RKO (cell line): ENCODE measurements around the gene ST3GAL2.
"Not testable (repeated sequence)": the region's sequence is repeated elsewhere in the genome, so short reads cannot be mapped to it uniquely, and the experiment has no call there.

ENCODE experiments used
- DNase-seq: peaks from one replicate; pipeline ENCODE4 v3.0.0-alpha.2; 2016; ENCODE audit warnings: low spot score

The ST3GAL2 gene

DNA sequence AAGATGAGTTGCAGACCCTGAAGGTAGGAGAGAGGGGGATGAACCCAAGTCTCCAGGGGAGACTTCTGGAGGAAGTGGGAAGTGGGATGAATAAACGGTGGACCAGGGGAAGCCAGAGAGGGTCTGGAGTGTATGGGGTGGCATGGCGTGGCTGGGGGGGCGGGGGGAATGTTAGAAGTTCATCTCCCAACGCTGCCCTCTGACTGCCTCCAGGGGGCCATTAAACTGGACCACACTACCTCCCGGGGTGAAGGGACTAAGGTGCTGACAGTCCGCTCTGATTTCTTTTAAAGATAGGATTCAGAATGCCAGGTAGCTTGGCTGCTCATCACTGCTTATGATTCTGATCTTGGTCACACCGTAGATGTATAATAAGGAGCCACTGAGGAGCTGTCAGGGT, 21.2 kb downstream of the ST3GAL2 start:
- DNase-seq: no peak

DNA sequence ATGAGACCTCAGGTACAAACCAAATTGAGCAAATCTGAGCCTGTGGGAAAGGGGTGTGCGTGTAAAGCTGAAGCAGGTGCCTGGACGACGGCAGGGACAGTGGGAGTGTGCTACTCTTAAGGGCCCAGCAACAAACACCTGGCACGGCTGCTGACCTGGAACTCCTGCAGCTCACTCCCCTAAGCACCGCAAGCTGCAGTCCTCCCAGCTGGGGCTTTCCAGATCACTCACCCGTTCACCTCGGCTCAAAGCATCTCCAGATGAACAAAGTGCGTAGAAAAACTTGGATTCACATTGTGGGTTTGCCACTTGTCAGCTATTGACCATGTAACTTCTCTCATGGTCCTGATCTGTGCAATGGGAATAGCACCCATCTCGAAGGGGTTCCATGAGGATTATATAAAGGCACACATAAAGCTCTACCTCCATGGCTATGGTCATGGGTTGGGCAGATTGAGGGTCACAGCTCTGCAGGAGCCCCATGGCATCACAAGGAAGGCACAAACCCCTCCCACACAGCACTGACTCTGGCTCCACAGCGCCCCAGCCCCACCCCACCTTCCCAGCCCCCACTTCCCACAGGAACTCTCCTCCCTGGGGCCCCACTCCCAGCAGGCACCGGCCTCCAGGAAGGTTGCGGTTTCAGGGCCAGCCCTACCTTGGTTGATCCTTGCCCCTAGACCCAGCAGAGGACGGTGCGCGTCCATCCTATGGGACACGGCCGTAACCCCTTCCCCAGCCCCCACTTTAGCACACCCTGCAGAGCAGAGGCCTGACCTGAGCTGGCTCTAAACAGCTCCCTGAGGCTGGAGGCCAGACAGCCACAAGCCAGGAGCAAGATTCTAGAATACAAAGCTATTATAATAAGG, 21.9 kb downstream of the ST3GAL2 start:
- no peak for DNase-seq

DNA sequence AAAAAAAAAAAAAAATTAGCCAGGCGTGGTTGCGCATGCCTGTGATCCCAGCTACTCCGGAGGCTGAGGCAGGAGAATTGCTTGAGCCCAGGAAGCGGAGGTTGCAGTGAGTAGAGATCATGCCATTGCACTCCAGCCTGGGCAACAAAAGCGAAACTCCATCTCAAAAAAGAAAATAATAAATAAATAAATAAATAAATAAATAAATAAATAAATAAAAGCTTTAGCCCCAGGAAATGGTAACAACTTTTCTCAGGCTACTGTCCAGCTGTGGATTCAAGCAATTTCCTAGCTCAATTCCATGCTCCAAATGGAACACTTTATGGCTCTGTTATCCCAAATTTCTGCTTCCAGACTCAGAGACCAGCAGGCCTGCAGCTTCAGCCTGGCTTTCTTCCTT, 25.3 kb downstream of the ST3GAL2 start:
- not testable (repeated sequence) for DNase-seq

DNA sequence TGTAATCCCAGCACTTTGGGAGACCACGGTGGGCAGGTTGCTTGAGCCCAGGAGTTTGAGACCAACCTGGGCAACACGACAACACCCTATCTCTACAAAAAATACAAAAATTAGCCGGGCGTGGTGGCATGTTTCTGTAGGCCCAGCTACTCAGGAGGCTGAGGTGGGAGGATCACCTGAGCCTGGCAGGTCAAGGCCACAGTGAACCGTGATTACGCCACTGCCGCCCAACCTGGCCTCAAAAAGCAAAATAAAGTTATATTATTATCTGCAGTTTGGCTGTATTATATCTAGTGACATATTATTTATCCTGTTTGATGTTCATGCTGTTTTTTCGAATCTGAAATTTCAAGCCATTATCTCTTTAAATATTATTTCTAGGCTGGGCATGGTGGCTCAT, 26.5 kb downstream of the ST3GAL2 start:
- DNase-seq: no peak

DNA sequence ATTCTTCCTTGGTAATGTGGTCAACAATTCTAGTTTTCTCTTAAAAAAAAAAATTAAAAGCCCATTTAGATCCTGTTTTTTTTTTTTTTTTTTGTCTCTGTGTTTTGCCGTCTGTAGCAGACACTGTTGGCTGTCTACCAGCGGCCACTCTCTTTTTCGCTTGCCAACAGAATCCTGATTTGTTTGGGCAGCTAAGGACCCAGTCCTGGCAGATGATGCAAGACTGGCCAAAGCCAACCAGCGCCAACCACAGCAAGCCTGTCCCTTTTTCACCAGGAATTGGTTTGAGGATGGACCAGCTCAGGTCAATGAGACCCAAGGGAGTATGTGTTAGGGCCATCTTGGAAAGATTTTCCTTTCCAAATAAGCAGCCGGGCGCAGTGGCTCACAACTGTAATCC, 28.2 kb downstream of the ST3GAL2 start:
- DNase-seq: no peak

DNA sequence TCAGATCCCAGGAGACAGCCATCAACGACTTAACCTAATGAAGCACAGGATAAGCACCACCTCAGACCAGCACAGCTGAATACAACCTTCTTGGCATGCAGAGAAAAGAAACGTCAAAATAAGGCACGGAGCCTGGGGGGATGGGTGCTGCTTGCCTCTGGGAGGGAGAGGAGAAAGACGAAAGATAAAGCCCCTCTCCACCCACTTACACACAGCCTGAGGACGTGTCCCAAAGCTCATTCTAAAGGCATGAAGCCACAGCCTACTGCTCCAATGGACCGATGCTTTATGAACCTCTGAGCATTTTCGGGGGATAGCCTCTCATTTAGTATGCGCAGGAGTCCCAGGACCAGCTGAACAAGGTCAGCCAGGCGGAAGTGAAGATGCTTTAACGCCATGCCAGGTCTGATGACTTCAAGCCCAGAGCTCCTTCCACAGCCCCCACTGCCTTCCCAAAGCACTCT, 31.1 kb downstream of the ST3GAL2 start:
- no peak for DNase-seq

DNA sequence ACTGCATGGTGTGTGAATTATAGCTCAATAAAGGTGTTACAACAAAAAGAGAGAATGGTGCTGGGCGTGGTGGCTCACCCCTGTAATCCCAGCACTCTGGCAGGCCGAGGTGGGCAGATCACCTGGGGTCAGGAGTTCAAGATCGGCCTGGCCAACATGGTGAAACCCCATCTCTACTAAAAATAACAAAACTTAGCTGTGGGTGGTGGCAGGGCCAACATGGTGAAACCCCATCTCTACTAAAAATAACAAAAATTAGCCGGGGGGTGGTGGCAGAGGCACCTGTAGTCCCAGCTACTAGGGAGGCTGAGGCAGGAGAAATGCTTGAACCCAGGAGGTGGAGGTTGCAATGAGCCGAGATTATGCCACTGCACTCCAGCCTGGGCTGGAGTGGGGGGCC, 32.8 kb downstream of the ST3GAL2 start:
- DNase-seq: not testable (repeated sequence)

DNA sequence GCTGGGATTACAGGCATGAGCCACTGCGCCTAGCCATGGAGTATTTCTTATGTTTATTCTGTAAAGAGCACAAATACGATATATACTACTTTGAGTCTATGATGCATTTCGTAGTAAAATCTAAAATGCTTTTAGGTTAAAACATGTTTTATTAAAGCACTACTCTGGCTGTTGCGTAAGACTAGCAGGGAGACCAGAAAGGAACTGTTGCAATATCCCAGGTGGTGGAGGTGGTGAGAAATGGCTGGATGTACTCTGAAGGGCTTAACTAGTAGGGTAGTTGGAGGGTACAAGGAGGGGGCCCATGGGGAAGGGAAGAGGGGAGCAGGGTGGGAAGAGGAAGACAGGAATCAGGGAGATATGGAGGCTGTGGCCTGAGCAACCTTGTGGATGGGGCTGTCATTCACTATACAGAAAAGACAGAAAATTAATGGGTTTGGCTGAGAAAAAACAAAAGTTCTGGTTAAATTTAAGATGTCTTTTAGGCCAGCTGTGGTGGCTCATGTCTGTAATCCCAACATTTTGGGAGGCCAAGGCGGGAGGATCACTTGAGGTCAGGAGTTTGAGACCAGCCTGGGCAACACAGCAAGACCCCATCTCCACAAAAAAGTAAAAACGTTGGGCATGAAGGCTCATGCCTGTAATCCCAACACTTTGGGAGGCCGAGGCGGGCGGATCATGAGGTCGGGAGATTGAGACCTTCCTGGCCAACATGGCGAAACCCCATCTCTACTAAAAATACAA, 35.8 kb downstream of the ST3GAL2 start:
- DNase-seq: no peak

DNA sequence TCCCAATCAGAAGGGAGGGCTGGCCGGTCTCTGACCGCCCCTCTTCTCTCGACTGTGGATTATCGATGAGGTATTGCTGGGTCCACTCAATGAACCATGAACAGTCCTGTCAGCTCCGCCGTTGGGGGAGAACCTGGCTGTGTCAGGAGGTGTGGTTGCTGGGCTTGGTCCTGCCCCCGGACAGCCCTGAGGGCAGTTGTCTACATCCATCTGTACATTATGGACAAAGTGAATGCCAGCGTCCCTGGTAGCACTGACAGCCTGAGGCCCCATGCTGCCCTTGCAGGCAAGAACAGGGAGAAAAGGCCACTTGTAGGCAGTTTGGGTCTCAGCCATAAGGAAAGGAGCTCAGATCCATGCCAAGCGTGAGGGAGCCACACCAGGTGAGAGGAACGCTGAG, 38.9 kb downstream of the ST3GAL2 start:
- no peak for DNase-seq

DNA sequence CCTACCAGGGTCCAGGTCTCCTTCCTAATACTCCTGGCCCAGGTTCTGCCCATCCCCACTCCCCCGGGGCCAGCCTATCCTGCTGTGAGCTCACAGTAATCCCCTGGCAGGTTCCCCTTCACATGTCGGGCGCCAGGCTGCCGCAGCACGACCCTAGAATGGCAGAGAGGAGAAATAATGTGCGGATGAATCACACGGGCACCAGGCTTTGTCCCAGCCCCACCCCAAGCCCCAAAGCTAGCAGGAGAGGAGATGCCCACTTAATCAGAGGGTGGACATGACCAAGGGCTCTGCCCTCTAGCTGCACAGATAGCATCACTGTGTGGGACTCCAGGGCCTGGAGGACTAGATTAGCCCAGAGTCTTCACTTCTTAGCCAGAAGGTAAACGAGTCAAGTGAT, 39.5 kb downstream of the ST3GAL2 start:
- DNase-seq: no peak

DNA sequence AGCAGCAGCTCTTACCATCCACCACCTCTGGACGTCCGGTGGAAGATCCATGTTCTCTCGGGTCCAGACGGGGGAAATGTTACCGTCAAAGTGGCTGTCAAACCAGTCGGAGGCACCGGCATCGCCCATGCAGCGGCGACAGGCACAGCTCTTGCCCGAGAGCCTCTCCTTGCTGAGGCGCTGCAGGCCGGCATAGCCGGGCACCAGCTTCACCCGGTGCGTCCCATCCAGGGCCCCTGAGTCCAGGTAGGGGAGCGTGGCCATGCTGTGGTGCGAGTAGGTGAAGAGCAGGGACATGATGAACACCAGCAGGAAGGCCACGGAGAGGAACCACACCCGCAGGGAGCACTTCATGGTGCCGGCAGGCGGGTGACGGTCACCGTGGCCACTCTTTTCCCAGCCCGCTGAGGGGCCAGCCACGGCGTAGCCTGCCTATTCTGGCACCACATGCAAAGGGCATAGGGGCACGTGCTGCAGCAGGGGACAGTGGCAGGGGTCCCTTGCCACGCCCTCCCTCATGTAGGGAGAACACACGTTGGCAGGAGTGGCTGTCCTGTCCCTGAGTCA, 40.6 kb downstream of the ST3GAL2 start:
- no peak for DNase-seq

DNA sequence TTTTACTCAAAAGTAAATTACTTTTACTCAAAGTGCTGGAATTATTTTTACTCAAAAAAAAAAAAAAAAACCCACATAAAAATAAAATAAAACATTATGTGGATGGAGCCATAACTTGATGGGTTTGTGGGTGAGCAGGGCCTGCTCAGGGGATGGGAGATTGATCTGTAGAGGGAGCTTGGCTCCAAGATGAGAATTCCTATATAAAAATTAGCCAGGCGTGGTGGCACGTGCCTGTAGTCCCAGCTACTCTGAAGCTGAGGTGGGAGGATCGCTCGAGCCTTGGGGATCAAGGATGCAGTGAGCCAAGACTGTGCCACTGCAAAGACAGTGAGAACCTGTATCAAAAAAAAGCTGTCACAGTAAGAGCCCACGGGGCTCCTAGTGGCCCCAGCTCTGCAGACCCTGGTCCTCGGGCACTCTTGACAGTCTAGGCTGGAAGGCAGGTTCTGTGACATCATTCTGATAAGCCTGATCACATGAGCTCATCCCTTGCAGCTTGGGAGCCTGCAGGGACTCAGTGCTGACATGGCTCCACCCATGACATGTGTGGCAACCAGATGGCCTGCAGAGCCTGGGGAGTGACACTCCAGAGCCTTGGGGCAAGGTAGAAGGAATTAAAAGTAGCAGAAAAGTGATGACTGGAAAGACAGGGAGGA, 42.5 kb downstream of the ST3GAL2 start:
- DNase-seq: peak; percentile 10

DNA sequence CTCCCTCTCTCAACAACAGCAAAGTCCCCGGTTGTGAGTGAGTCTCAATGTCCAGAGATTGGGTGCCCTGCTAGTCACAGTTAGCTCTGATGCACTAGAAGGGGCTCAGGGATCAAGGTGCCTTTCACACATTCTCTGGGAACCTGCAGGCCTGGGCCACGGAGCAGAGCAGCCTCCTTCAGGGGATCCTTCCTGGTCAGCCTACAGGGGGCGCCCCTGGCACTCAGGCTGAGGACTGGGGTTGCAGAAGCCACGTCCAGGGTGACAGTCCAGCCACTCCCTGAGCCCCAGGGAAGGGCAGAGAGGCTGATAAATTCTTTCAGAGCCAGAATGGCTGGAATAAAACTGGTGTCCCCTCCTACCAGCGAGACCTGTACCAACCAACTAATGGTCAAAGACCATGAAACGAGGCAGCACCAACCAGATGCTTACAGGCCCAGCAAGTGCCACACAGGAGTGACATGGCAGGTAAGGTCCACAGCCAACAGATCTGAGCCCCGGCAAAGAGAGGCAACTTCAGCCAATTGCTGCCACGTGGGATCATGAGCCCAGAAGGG, 43.5 kb downstream of the ST3GAL2 start:
- DNase-seq: peak; percentile 19

DNA sequence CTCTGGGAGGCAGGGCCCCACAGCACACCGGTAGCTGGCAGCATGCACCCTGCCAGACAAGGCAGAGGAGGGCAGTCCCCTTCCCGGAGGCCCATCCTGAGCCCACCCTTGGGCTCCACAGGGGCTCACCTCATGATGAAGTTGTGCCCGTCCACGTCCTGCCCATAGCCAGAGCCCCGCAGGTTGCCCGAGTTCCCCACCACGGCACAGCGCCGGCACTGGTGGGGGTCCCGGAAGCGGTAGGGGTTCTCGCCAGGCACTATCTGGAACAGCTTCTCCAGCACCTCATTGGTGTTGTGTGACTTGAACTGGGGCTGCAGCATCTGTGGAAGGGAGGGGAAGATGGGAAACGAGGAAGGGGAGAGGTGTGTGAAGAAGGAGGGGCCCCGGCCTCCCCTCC, 44.0 kb downstream of the ST3GAL2 start:
- DNase-seq: no peak

DNA sequence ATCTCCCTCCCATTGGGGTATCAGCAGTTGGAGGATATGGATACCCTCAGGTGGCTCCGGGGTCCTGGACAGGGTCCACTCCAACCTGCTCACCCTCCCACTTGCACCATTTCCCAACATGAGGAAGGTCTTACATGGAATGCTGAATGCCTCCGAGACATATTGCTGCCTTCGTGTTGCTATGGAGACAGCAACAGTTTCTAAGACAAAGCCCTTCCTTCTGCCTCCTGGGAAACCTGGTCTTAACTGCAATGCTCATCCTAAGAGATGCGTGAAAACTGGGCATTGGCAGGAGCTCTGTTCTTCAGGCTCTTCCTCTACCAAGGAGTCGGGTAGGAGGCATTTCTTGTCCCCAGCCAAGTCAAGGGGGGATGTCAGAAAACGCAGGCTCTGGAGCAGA, 45.2 kb downstream of the ST3GAL2 start:
- DNase-seq: no peak

DNA sequence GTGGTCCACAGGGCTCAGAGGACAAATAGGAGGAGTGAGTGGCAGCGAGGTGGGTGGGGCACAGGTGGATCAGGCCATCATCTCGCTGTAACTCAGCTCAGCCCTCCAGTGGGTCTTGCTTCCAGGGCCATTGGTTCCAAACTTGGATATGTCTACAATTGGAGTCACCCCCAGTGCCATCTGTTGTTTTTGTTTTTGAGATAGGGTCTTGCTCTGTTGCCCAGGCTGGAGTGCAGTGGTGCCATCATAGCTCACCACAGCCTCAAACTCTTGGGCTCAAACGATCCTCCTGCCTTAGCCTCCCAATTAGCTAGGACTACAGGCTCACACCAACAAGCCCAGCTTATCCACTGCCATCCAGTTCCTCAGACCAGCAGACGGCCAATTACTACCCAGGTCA, 46.3 kb downstream of the ST3GAL2 start:
- no peak for DNase-seq

DNA sequence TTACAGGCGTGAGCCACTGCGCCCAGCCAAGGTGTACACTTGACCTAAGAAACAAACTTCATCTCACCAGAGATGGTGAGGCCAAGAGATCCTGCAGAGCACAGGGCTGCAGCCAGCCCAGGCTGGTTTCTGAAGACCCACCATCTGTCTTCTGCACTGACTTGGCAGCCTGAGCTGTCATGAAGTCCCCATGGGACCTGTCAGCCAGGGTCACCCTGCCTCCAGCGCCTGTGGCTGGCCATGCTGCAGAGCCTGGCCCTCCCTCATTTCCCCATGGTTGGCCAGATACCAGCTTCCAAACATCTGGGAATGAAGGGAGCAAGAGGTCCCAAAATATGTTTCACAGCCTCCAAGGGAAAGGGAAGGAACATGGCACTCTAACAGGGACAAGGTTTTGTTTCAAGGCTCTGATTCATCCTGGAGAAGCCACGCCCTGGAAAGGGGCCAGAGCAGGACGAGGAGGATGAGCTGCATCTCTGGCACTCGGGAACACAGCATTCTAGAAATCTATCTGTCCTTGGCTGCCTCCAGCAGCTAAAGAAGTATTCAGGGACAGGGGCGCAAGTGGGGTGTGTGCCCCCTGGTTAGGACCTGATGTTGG, 46.9 kb downstream of the ST3GAL2 start:
- peak; percentile 28 for DNase-seq

DNA sequence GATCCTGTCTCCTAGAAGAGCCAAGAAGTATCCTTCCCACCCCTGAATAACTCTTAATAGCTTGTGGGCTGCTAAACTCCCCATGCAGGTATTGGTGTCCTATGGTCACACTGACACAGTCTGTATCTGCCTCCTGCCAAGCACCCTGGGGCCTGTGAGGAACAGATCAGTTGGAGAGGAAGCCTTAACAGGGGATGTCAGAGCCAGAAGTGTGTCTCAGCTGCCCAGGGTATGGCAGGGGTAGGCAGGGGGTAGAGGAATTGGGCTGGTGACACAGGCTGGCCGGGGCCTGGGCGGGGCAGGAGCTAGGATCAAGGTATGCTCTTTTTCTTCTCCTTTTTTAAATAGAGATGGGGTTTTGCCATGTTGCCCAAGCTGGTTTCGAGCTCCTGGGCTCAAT, 47.5 kb downstream of the ST3GAL2 start:
- no peak for DNase-seq

DNA sequence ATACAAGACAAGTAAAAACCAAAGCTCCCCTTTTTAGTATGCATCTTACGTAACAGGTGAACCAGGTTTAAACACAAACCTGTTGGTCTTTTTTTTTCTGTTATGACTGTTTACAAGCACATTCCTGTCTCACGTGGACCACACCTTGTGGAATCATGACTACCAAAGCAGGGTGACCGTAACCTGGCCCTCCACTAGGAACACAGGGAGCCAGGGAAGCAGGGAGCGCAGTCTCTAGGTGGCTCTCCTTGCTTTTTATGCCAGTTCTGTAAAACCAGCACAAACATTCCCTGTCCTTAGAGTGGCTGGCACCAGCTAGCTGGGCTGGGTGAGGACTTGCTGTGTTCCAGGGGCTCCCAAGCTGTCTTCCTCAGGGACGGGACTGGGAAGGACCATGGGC, 48.1 kb downstream of the ST3GAL2 start:
- no peak for DNase-seq

DNA sequence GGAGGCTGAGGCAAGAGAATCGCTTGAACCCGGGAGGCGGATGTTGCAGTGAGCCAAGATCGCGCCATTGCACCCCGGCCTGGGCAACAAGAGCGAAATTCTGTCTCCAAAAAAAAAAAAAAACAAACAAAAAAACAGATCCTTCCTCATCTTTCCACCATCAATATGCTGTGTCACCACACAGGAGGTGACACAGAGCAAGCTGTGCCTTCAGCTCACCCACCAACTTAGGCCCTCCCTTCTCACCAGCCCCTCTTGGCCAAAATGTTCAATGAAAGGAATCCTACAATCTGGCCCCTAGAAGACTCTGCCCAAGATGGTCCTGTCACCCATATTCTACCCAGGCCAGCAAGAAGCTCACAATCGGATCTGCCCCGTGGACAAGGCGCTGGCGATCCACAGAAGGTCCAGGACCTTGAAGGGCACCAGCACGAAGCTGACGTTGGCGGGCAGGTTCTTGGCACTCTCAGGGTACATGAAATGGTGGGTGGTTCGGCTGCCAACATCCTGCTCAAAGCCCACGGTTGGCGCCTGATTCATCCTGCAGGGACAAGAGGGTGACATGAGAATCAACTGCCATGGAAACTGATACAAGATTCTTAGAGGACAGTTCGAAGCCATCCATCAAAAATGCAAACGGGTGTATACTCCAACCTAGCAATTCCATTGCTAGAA, 50.8 kb downstream of the ST3GAL2 start:
- DNase-seq: no peak
